NCI-H526 treated with DMSO at 0.1 percent for 48 hours (cell line): ENCODE measurements around the gene TRHDE.

Source experiments
- DNase-seq: peaks from one replicate; lab custom pipeline; 2025; lab: John Stamatoyannopoulos, UW

The TRHDE gene

DNA sequence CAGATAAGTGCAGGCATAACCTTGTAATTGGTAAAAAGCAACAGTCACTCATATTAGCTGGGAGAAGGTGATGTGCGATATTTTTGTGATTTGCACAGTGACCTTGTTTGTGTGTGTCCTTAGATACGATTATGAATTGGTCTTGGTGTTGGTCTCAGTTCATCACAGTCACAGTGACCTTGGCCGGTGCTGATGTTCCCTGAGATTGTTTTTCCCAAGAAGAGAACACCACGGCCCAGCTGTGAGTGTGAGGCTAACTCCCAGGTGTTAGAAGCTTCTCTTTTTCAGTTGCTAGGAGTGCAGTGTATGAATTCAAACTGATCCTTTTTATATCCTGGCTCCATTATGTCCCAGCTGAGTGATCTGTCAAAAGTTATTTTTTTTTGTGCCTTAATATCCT is 46.2 kb downstream of the TRHDE start:
- no peak for DNase-seq

DNA sequence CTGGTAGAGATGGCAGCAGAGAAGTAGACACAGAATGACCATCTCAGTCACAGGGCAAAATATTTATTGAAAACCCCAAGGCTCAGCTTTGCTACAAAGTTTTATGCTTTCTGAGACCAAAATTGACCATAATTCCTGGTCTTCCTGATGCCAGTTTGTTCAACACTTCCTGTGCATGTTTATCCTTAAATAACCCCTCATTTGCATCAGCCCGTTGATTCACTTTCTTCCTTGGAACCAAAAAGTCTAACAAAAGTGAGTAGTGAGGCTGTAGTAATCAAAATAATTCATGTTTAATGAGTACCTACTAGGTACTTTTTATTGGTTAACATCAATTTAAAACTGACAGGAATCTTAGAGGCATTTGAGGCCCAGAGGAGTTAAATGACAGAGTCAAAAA is 51.7 kb downstream of the TRHDE start:
- no peak for DNase-seq

DNA sequence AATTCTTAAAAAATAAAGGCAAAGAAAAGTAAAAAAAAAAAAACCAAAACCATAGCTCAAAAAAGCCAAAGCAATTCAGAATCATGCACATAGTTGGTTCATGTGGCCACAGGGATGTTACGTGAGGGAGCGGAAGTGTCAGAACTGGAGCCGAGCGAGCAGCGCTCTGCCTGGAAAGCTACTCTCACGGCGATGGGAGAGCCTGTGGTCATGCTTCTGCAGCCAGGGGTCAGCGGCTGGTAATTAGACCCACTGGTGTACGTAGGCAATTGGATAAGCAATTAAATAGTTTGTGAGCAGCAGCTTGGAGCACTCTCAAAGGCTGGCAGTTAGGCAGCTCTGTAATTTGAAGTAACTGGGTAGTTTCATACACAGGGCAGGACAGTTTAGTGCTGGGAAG is 58.1 kb downstream of the TRHDE start:
- DNase-seq: no peak

DNA sequence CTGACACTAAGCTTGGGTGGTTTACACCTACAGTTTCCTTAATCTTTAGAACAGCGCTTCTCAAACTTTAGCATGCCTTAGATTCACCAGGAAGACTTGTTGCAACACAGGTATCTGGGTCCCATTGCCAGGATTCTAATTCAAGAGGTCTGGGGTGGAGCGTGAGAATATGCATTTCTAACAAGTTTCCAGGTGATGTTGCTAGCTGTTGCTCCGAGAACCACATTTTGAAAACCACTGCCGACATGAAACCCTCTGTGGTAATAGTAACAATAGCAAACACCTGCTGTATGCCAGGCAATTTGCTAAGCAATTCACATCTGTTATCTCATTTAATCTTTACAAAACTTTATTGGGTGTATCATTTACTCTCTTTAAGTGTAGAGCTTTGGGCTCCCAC is 58.6 kb downstream of the TRHDE start:
- DNase-seq: no peak

DNA sequence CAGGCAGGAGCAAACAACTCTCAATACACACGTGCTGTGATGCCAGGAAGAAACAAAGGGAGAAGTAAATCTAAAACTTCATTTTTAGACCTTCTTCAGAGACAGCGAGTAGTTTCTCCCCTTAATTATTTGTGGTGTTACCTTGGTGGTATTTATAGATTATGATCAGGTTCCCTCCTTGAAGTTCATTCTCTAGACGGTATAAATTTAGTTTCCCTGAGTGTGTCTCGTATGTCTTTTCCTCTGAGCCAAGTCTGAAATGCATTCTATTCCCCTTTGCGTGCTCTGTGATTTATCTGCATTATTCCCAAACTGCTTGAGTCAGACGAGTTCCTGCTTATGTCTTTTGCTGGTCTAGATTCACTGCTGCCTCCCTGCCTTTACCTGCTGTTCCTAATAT is 65.2 kb downstream of the TRHDE start:
- DNase-seq: no peak

DNA sequence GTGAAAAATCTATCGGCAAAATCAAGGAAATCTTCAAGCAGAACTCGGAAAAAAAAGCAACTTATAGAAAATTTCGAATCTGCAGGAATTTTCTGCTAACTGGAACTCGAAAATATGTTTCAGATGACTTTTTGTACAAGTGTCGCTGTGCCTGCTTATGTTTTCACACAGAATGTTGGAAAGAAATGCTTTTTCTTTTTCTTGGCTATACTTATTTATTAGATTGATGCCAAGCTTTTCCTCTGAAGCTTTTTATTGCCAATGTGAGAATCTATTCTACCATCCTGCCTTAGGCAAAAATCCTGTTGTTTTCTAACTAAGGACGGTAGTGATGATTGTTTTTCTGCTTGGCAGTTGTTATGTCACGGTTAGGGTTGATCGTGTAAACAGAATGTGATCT is 65.8 kb downstream of the TRHDE start:
- no peak for DNase-seq

DNA sequence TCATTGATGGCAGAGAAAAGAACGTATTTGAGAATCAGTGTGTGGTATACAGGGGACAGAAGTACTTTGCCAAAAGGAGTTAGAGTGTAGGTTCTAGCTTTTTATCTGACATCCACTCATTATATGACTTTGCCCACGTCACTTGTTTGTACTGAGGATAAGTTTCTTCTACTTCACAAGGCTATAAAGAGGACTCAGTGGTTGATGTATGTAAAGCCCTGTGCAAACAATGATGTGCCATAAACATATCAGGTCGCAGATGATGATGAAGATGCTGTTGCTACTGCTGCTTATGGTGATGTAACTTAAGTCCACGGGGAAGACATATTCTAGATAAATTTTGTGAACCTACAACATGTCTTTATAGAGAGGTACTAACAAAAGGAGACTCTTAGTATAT is 66.3 kb downstream of the TRHDE start:
- DNase-seq: no peak

DNA sequence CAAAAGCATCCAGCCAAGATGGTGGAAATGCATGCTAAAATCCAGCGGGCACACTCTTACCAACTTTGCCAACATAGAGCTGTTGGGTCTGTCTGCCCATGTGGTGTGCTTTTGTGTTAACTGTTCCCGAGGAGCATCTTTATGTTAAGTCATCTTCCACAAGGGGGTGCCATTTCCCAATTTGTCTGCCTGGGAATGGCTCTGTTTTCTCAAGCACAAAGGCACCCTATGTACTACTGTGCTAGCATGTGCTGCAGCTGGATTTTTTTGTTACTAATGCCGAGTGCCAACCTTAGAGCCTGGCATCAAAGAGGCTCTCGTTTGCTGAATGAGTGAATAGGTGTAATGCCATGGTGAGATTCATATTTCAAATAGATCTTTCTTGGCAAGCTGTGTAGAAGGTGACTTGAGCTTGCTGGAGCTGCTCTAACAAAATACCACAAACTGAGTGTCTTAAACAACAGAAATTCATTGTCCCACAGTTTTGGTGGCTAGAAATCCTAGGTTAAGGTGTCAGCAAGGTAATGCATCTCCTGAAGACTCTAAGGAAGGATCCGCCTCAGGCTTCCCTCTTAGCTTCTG is 74.3 kb downstream of the TRHDE start:
- peak; percentile 24 for DNase-seq

DNA sequence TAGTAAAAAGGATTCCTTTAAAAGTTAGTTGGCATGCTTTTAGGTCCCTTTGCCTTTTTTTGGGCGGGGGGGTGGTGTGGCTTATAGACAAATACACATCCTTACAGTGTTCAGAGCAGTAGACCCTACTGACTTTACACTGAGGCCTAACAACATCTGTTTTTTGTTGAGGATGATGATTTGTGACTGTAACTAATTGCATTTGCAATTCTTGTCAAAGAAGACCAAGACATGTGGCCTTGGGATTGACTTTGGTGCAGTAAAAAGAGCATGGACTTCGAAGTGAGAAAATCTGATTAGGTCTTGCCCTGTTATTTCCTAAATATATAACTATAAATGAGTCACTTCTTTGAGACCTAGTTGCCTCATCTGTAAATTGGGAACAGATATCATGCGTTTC is 77.3 kb downstream of the TRHDE start:
- no peak for DNase-seq

DNA sequence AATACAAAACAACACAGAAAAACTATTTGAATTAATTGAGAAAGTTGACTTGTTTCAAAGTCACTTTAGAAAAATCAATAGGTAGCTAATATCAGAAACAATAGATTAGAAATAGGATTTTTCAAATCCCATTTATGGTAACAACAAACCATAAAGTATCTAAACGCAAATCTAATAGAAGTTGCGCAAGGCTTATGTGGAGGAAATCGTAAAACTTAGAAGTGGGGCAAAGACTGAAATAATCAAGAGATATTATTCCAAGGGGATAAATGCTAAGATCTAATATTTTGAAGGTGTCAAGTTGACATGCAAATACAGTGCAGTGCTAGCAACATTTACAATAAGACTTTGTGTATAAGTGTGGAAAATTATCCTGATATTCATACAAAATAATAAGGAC is 87.2 kb downstream of the TRHDE start:
- no peak for DNase-seq

DNA sequence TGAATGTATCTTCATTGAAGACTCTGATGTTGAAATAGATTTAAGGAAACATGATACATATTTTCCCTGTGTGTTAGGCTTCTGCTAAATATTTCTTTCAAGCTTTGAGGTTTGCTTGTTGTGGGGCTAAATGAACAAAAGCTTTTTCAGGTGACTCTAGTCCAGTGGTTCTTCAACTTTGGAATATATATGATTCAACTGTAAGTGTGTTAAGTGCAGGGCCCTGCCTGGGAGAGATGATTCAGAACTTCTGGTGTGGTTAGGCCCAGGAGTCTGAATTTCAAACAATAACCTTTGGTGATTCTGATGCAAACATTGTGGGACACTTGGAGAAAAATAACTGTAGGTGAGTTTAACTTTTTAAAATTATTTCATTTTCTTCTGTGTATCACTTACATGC is 93.0 kb downstream of the TRHDE start:
- DNase-seq: no peak

DNA sequence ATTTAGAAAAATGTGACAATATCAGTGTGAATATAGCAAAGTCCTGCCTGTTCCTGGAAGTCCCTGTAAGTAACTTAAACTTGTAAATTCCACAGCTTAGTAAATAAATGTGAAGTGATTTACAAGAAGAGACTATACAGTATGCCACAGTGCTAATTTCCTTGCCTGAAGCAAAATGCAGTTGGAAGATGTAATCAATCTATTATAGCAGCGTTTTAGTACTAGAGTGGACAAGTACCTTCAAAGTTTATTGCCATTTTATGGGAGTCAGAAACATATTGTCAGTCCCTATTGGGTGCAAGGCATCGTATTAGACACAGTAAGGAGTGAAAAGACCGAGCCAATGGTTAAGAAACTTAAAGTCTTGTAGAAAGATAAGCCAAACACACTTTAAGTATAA is 94.1 kb downstream of the TRHDE start:
- DNase-seq: no peak

DNA sequence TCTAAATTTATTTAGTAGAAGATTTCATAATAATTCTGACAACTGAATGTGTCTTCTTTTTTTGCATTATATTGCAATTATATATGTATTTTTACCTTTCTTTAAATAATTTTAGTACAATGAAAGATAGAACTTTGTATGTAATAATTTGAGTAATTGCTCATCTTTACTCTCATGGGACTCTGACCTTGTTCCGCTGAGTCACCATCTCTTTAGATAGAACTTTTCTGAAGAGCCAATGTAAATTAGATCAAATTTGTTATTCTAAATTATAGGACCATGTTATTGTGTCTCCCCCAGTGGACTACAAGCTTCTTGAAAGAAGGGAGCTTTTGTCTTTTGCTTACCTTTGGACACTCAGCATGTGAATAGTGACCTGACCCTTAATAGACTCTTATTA is 96.1 kb downstream of the TRHDE start:
- DNase-seq: no peak

DNA sequence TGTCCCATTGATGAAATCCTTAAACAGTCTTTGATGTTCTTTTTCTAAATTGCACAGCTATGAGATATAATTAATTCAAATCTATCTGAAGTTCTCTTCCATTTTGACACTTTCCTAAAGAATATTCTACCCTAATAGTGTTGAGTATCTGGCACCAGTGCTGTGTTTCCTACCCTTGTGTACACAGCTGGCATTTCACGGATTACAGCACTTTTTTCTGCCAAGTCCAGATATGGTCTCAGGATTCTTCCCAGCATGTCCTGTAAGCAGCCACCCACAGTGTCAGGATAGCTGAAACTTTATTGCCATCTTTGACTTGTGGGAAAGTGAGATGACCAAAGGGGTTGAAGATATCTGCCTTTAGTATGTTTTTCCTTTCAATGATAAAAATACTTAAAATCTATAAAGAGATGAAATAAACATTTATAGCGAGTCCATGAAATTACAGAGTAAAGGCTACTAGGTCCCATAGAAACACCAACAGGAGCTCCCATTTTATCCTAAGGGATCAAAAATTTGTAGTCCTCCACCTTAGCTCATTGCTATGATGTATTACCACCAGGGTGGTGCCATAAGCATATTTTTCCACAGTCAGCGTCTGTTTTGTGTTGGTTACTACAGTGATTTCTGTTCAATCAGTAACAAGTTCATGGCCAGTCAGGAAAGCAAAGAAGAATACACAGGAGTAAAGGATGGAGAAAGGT is 96.7 kb downstream of the TRHDE start:
- DNase-seq: no peak

DNA sequence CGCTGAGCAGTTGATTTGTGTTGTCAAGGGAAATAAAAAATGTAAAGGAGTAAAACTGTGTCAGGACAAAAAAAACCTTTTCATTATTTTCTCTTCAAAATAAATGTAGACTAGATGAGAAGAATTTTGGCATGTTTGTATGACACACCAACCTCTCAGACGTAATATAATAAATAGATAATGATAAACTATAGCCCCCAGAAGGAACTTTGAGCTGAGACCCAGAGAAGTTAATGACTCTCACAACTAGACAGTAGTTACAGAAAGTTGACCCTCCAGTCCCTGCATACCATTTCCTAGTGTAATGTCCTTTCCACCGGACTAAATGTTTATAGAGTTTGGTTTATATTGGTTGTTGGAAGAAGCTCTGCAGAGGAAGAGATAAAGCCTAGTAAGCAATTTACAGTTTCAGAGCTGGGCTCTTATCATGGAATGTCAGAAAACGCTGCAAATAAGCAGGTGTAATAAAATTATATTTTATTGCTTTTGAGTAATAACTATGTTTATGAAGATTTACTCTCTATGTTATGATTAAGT is 97.3 kb downstream of the TRHDE start:
- no peak for DNase-seq

DNA sequence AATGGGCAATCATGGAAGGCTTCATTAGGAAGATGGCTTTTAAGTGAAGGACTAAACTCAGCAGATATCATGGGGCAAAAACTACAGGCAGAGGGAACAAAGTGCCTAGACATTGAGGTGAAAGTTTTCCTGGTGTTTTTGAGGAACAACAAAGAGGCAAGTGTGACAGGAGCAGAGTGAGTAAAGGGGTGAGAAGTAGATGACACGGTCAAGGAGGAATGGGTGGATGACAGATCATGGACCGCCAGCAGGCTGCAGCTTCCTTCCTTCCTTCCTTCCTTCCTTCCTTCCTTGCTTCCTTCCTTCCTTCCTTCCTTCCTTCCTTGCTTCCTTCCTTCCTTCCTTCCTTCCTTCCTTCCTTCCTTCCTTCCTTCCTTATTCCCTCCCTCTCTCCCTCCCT is 108.3 kb downstream of the TRHDE start:
- no peak for DNase-seq

DNA sequence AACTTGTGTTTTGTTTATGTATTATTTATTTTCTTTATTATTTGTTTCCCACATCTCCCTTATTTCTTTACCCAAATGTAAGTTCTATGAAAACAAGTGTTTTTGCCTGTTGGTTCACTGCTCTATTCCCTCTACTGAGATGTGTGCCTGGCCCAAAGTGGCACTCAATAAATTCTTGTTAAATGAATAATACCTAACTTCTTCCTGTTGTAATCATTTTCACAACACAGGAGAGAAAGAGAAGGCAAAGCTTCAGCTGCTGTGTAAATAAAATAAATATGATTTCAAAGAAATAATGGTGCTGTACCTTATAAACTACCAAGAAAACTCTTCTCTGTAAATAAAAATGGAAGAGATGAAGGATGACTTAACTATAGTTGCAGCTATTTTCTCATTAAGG is 116.2 kb downstream of the TRHDE start:
- no peak for DNase-seq

DNA sequence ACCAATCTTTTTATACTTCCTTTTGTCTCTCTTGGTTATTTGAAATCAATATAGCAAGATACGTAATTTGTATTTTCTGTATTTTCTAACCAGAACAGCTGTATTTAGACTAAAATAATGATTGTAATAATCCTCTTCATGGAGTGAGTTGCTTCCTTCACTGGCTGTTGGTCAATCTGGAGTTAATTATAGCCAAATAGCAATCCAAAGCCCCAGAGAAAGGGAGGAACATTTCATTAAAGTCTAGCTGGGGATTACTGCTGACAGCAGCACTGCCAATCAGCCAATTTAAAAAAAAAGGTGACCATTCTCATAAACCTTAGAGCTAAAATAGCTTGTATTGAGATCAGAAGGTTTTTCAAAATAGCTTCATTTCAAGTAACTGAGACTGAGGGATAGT is 118.0 kb downstream of the TRHDE start:
- no peak for DNase-seq

DNA sequence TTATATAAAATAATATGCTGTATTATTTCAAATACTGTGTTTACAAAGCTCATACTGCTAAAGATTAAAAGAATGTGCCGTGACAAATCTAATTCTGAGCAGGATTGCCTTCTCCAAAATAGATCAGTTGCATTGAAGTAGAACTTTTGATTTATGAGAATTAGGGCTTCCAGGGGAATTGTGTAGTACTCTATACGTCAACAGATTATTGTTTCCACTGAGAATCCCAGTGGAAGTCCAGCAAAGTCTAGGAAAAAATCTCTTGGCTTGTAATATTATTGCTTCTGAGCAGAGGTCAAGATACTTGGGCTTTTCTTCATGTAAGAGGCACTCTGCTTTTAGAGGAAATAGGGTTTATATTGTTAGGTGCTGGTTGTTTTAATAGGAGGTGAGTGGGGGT is 133.9 kb downstream of the TRHDE start:
- no peak for DNase-seq

DNA sequence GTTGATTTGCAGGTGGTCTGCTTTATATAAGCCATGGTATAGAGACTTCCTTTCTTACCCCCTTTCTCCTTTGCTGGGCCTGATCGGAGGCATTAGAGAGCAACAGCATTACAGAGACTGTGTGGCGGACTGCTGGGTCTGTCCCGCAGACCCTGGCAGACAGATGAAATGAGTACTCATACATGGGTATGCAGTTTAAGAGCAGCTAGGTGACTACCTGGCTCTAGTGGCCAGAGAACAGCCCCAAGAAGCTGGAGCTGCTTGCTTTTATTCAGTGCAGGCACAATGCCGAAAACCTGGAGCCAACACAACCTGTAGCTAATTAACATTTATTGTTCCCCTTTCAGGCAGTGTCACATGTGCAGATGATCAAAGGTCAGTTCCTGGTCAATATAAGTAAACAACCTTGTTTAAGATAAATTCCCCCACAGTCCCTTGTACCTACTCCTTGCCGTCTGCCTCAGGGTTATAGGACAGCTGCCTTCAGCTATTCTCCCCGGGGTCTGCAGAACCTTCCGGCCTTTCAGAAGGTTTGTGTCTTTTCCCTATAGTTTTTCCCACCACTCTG is 160.0 kb downstream of the TRHDE start:
- DNase-seq: no peak

DNA sequence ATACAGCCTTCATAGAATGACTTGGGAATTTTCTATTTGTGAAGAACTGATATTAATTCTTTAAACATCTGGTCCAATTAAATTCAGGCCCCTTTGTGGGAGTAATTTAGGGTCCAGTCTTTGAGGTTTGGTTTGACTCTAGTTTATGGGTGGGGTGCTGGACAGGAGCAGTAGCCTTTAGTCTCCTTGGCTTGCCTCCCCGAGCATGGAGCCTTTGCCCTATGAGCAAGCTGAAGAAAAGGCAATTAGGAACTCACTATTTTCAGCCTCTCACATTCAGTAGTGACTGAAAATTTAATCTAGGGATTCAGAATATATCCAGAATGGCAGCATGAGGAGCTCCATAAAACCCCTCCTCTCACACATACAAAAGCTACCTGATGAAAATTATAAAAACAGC is 161.1 kb downstream of the TRHDE start:
- DNase-seq: no peak

DNA sequence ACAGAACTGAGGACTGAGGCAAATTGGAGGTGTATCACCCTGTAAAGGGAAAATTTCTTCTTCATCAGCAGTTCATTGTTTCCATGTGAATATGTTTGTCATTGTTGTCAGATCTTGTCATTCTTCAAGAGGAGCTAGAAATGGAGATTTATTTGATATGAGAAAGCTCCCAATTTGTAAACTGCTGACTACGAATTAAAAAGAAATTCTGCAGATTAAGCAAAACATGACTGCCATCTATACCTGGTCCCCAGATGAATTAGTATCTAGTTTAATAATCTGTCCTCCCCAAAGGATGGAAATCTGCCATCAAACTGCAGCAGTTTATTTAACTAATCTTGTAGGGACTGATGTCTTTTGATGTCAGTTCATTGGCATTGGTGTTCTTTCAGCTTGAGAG is 162.8 kb downstream of the TRHDE start:
- no peak for DNase-seq

DNA sequence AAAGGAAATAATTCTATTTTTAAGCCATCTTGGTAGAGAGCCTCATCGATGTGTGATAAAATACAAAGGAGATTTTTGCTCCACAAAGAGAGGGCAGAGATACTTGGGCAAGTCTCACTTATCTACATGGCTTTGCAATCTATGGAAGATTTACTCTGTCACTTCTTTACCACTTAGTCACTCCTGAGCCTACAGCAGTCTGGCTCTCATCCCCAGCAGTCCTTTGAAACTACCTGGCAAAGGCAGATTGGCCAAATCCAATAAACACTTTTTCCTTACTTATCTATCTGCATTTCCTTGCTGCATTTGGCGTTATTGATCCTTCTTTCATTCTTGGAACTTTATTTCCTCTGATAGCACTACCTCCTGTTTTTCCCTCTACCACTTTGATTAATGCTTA is 170.0 kb downstream of the TRHDE start:
- no peak for DNase-seq

DNA sequence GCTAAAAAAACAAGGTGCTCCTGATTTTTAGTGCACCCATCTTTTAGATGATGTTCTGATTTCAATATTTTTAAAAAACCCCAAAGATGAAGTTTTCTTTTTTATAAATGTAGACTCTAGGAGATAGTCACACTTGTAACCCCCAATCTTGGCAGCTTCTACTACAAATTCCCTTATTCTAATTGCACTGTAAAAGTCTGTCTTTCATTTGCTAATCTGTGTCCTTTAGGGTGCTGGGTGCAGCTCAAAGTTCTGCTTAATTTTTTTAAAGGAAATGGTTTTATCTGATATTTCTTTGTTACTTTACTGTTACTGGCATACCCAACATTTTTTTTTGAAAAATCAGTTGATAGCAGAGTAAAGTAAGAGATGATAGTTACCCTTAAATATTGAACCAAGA is 172.0 kb downstream of the TRHDE start:
- DNase-seq: no peak
